ENCODE data around the gene EHBP1.

GRCh38 chr2:63027220-63027619 is 321.7 kb downstream of the EHBP1 start:
- TF ChIP-seq ZNF274 (IDR thresholded peaks at IDR 0.05; ENCODE audit: low read depth, low read length) (no peak), SUZ12 (IDR thresholded peaks at IDR 0.05; ENCODE audit: extremely low read depth, insufficient read depth, insufficient read length) (no peak)
